HG02938 (cell line): ENCODE data around the gene TBC1D3C.
"Not testable (repeated sequence)": the region's sequence is repeated elsewhere in the genome, so short reads cannot be mapped to it uniquely, and the experiment has no call there.

Experiments
- ATAC-seq: cut with Tn5 transposase; IDR thresholded peaks from one replicate; pipeline ENCODE4 v1.9.1; 2021; ENCODE audit warnings: mild to moderate bottlenecking, moderate library complexity; ENCODE audit not compliant: unreplicated experiment

TBC1D3C gene

DNA sequence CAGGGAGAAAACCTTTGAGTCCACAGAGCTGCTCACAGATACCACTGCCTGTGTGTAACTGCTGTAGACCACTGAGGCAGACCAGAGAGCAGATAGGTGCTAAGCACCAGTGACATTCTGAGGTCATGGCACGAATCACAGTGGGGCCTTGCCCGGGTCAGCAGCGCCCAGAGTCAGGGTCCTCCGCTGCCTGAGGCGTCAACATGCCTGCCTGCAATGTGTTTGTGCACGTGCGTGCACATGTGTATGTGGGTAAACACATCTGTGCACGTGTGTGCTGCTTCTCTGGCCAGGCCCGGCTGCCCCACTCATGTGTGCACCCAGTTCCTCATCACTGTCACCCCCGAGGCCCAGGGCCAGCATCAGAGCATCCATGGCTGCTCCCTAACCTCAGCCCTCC lies at the start of gene TBC1D3C:
Gene TBC1D3C (minus strand): TSS at position 101 of the 400 bp plus-strand sequence. CDS start 1,568 bp downstream, outside the sequence.
- ATAC-seq: not testable (repeated sequence)

DNA sequence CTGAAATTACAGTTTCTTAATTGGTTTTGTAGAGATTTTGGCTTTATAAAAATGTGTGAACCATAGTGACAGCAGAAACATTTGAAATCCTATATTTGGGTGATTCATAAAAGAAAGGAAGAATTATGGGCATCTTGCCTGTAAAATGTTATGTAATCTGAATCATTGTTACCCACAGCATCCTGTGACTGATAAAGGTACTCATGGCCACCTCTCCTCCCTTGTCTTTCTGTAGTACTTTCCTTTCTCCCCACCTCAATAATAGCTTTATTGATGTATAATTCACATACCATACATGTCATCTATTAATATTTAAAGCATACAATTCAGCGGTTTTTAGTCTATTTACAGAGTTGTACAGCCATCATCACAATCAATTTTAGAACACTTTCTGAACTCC lies 30.8 kb upstream of the TBC1D3C start:
- not testable (repeated sequence) for ATAC-seq

DNA sequence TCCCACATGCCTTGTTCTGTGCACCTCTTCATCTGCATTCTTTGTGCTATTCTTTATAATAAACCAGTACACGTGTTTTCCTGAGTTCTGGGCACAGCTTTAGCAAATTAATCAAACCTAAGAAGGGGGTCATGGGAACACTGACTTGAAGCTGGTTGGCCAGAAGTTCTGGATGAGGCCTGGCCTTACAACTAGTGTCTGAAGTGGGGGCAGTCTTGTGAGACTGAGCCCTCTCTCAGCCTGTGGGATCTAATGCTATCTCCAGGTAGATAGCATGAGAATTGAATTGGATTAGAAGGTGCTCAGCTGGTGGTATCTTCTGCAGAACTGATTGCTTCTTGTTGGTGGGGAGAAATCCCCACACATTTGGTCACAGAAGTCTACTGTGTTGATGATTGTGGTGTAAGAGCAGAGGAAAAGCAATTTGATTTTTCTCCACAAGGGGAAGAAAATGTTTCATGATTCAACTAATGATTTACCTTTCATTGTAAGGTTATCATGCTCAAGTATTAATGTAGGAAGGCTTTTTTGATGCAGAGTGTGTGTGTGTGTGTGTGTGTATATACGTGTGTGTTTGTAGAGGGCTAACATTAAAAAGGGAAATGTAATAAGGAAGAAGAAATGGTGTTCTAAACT lies 25.7 kb upstream of the TBC1D3C start:
- not testable (repeated sequence) for ATAC-seq

DNA sequence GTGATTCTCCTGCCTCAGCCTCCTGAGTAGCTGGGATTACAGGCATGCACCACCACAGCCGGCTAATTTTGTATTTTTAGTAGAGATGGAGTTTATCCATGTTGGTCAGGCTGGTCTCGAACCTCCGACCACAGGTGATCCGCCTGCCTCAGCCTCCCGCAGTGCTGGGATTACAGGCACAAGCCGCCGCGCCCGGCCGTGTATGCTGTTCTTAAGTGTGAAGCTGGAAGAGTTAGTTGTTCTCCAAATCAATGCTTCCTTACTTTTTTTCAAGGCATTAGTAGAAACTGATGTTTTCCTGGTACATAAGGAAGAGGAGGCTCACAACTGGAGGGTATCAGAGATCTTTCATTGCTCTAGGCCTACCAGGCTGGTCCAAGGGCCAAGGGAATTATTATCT lies 19.7 kb upstream of the TBC1D3C start:
- ATAC-seq: not testable (repeated sequence)

DNA sequence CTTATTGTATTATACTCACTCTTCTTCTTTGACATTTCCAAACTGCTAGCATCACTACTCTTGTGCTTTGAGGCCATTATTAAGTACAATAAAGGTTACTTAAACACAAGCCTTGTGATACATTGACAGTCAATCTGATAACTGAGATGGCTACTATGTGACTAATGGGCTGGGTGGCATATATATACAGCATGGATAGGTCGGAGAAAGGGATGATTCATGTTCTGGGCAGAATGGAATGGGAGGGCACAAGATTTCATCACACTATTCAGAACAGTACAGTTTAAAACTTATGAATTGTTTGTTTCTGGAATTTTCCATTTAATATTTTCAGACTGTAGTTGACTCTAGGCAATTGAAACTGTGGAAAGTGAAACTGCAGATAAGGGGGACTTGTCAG lies 18.9 kb upstream of the TBC1D3C start:
- ATAC-seq: not testable (repeated sequence)
